Measurements from ENCODE around the gene MDM1.
A peak's percentile ranks its signal among the peaks of the same experiment; 100 is the strongest.

The MDM1 gene, protein sequence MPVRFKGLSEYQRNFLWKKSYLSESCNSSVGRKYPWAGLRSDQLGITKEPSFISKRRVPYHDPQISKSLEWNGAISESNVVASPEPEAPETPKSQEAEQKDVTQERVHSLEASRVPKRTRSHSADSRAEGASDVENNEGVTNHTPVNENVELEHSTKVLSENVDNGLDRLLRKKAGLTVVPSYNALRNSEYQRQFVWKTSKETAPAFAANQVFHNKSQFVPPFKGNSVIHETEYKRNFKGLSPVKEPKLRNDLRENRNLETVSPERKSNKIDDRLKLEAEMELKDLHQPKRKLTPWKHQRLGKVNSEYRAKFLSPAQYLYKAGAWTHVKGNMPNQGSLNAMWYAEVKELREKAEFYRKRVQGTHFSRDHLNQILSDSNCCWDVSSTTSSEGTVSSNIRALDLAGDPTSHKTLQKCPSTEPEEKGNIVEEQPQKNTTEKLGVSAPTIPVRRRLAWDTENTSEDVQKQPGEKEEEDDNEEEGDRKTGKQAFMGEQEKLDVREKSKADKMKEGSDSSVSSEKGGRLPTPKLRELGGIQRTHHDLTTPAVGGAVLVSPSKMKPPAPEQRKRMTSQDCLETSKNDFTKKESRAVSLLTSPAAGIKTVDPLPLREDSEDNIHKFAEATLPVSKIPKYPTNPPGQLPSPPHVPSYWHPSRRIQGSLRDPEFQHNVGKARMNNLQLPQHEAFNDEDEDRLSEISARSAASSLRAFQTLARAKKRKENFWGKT

DNA sequence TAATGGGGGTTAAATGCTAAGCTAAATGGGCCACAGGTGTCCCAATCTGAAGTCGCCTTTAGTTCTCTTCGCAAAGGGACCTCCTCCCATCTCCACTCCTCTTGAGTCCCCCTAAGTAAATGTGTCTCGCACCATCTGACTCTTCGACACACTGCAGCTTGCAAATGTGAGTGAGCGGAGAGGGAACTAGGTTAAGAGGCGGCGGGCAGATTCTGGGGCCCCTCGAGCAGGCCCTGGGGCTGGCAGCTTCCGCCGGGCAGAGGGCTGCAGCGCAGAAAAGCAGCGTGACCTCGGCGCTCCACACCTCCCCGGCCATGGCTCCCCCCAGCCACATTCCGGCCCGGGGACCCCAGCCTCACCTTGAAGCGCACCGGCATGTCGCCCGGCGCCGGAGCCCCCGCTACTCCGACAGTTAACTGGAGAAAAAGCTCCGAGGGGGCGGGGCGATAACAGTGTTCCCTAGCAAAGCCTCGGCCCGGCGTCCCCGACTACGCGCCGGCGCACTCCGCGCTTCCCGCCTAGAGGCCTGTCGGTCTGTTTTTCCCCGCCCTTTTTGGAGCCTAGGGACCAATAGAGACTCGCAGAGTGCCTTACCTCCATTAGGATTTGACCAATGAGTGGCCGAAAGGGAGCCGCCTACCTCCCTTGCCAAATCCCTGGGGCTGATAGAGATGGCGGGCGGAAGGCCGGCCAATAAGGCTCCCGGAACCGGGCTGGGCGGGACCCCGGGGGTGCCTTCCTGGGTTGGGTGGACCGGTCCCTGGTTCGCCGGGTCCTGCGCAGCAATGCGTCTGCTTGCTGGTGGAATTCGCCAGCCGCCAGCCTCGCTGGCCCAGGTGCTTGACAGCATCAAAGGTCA is at the start of gene MDM1:
Gene MDM1 (minus strand): TSS at position 494 of the 859 bp plus-strand sequence. CDS start 117 bp downstream, at position 377.
- Histone ChIP-seq H3K27ac (ENCODE audit: extremely low read depth, low read depth, low read length) (peak within 1 kb of the TSS; percentile 47; the same call in 1 of the 2 replicates), H3K4me1 (ENCODE audit: control insufficient read depth, insufficient read depth, low read length) (peaks cover 7% of the 10 kb centered on the region; the same call in 1 of the 2 replicates), H3K4me3 (ENCODE audit: low read depth, low read length) (peak within 1 kb of the TSS; percentile 68), H3K9me3 (ENCODE audit: control insufficient read depth, insufficient read depth, low read depth, low read length) (no peaks in the 10 kb centered on the region), H3K36me3 (ENCODE audit: control insufficient read depth in 2 of 2, insufficient read depth in 1 of 2, low read length in 2 of 2) (peaks cover 0 to 28% of the 10 kb centered on the region in 2 experiments; a peak in 1 of 3 replicates)
- POLR2A ChIA-PET = interaction anchor here (0.6 to 1.3 kb wide), 4 partner anchors 25 to 678 kb away, joined by 3 to 4 read pairs (median 3); partner anchors contain the start of gene MDM2
- CTCF ChIA-PET = interaction anchor here (0.9 kb wide), 1 partner anchor 44 kb away, joined by 3 read pairs; no protein-coding TSS in a partner anchor
- TF ChIP-seq ZNF416 (tag by site-specific recombination; IDR thresholded peaks at IDR 0.05) (no peak), REPIN1 (tag by site-specific recombination; IDR thresholded peaks at IDR 0.05; ENCODE audit: low read depth) (0 out of 2 replicates have a peak, but pooled peaks have one; percentile 70), KLF17 (tag by site-specific recombination; IDR thresholded peaks at IDR 0.05) (no peak), ZNF10 (tag by site-specific recombination; IDR thresholded peaks at IDR 0.05) (no peak), TCF7L2 (IDR thresholded peaks at IDR 0.05; ENCODE audit: borderline replicate concordance, low read depth, low read length) (no peak), IKZF3 (tag by site-specific recombination; IDR thresholded peaks at IDR 0.05) (no peak), HOXD13 (CRISPR knock-in tag; IDR thresholded peaks at IDR 0.05; ENCODE audit: borderline replicate concordance) (no peak), ZNF830 (tag by site-specific recombination; IDR thresholded peaks at IDR 0.05; ENCODE audit: low read depth) (no peak), ZNF426 (tag by site-specific recombination; IDR thresholded peaks at IDR 0.05) (no peak), ZNF580 (tag by site-specific recombination; IDR thresholded peaks at IDR 0.05) (no peak), ZNF266 (tag by site-specific recombination; IDR thresholded peaks at IDR 0.05; ENCODE audit: low read depth) (no peak), ZNF747 (tag by site-specific recombination; IDR thresholded peaks at IDR 0.05) (no peak), ZNF24 (tag by site-specific recombination; IDR thresholded peaks at IDR 0.05) (no peak), ZNF138 (tag by site-specific recombination; IDR thresholded peaks at IDR 0.05; ENCODE audit: borderline replicate concordance) (no peak), ZBTB8A (tag by site-specific recombination; IDR thresholded peaks at IDR 0.05) (peak; percentile 46), ZBTB20 (tag by site-specific recombination; IDR thresholded peaks at IDR 0.05) (peak; percentile 99), ZFP69B (tag by site-specific recombination; IDR thresholded peaks at IDR 0.05) (no peak), ZNF423 (tag by site-specific recombination; IDR thresholded peaks at IDR 0.05) (no peak), ZNF391 (tag by site-specific recombination; IDR thresholded peaks at IDR 0.05; ENCODE audit: borderline replicate concordance, low read depth) (no peak), SCRT1 (tag by site-specific recombination; IDR thresholded peaks at IDR 0.05; ENCODE audit: borderline replicate concordance) (peak; percentile 90), ZNF658 (tag by site-specific recombination; IDR thresholded peaks at IDR 0.05) (no peak), ZNF518A (tag by site-specific recombination; conservative IDR thresholded peaks at IDR 0.05; ENCODE audit: low read depth) (no peak; the same call in 1 of the 2 replicates), ZNF221 (tag by site-specific recombination; IDR thresholded peaks at IDR 0.05; ENCODE audit: borderline replicate concordance) (no peak), KLF7 (tag by site-specific recombination; IDR thresholded peaks at IDR 0.05; ENCODE audit: borderline replicate concordance) (no peak)
- TF ChIP-seq, protein P1, sequence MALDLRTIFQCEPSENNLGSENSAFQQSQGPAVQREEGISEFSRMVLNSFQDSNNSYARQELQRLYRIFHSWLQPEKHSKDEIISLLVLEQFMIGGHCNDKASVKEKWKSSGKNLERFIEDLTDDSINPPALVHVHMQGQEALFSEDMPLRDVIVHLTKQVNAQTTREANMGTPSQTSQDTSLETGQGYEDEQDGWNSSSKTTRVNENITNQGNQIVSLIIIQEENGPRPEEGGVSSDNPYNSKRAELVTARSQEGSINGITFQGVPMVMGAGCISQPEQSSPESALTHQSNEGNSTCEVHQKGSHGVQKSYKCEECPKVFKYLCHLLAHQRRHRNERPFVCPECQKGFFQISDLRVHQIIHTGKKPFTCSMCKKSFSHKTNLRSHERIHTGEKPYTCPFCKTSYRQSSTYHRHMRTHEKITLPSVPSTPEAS (tag by site-specific recombination; IDR thresholded peaks at IDR 0.05) = no peak
- TF ChIP-seq, protein P2, sequence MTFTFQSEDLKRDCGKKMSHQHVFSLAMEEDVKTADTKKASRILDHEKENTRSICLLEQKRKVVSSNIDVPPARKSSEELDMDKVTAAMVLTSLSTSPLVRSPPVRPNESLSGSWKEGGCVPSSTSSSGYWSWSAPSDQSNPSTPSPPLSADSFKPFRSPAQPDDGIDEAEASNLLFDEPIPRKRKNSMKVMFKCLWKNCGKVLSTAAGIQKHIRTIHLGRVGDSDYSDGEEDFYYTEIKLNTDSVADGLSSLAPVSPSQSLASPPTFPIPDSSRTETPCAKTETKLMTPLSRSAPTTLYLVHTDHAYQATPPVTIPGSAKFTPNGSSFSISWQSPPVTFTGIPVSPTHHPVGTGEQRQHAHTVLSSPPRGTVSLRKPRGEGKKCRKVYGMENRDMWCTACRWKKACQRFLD (tag by site-specific recombination; IDR thresholded peaks at IDR 0.05) = no peak

Measured in HEK293 (cell line).